D721Med (cell line): Measurements from ENCODE around the gene ULK4.

ENCODE experiments used
- DNase-seq: peaks from one replicate; pipeline ENCODE4 v3.0.0; 2011; ENCODE audit warnings: low spot score; ENCODE audit not compliant: insufficient read length
- FAIRE-seq: peaks from 2 replicates; lab custom pipeline; 2011; peaks lifted over from hg19 to GRCh38; lab: Jason Lieb, UNC
- TF ChIP-seq, protein P1 (sequence below): IDR thresholded peaks from 2 replicates; pipeline ENCODE4 v1.5.1; 2012; ENCODE audit warnings: mild to moderate bottlenecking, control low read depth; ENCODE audit not compliant: insufficient read depth; ENCODE audit errors: missing control alignments

Gene ULK4

GRCh38 chr3:41239587-41239986 lies 722.3 kb downstream of the ULK4 start:
- TF ChIP-seq, protein P1, sequence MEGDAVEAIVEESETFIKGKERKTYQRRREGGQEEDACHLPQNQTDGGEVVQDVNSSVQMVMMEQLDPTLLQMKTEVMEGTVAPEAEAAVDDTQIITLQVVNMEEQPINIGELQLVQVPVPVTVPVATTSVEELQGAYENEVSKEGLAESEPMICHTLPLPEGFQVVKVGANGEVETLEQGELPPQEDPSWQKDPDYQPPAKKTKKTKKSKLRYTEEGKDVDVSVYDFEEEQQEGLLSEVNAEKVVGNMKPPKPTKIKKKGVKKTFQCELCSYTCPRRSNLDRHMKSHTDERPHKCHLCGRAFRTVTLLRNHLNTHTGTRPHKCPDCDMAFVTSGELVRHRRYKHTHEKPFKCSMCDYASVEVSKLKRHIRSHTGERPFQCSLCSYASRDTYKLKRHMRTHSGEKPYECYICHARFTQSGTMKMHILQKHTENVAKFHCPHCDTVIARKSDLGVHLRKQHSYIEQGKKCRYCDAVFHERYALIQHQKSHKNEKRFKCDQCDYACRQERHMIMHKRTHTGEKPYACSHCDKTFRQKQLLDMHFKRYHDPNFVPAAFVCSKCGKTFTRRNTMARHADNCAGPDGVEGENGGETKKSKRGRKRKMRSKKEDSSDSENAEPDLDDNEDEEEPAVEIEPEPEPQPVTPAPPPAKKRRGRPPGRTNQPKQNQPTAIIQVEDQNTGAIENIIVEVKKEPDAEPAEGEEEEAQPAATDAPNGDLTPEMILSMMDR = no peak
- DNase-seq = no peak
- no peak for FAIRE-seq

- TF ChIP-seq, protein P1 = no peak
- no peak for FAIRE-seq
- DNase-seq = no peak
Observed at GRCh38 chr3:41237907-41238306, 724.0 kb downstream of the ULK4 start.

DNA sequence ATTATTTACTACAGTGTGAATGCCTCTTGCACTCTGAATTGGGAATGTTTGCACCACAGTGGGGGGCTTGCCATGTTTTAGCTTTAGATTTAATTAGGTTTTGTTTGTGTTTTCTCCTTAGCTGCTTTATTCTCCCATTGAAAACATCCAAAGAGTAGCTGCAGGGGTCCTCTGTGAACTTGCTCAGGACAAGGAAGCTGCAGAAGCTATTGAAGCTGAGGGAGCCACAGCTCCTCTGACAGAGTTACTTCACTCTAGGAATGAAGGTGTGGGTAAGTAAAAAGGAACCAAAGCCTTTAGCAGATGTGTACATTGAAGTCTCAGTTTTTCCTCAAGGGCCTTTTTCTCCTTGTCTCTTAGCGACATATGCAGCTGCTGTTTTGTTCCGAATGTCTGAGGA lies 725.7 kb downstream of the ULK4 start:
- no peak for DNase-seq
- TF ChIP-seq, protein P1 = no peak
- no peak for FAIRE-seq

GRCh38 chr3:41234823-41235721 lies 726.8 kb downstream of the ULK4 start:
- no peak for FAIRE-seq
- DNase-seq = no peak
- TF ChIP-seq, protein P1 = no peak

DNA sequence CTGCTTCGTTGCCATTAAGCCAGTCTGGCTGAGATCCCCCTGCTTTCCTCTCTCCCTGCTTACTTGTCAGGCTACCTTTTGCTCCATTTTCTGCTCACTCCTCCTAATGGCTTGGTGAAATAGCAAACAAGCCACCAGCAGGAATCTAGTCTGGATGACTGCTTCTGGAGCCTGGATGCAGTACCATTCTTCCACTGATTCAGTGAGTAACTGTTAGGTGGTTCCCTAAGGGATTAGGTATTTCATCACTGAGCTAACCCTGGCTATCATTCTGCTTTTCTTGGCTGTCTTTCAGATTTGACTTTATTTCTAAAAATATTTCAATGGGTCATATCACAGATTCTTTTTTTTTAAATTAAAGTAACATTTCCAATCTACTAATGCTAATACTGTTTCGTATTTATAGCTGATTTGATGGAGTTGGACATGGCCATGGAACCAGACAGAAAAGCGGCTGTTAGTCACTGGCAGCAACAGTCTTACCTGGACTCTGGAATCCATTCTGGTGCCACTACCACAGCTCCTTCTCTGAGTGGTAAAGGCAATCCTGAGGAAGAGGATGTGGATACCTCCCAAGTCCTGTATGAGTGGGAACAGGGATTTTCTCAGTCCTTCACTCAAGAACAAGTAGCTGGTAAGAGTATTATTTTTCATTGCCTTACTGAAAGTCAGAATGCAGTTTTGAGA lies 737.6 kb downstream of the ULK4 start:
- no peak for FAIRE-seq
- no peak for DNase-seq
- TF ChIP-seq, protein P1 = no peak

DNA sequence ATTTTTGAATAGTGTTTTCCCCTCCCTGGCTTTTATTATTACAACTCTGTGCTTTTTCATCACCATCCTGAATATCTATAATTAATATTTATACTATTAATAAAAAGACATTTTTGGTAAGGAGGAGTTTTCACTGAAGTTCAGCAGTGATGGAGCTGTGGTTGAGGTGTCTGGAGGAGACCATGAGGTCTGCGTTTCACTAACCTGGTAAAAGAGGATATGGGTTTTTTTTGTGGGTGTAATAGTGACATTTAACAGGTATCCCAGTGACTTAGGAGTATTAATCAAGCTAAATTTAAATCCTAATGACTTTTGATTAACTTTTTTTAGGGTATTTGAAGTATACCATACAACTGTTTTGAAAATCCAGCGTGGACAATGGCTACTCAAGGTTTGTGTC lies 738.2 kb downstream of the ULK4 start:
- TF ChIP-seq, protein P1 = no peak
- DNase-seq = no peak
- no peak for FAIRE-seq
